ENCODE measurements around the gene SENP6.

Gene SENP6

GRCh38 chr6:75613056-75613501 is 11.4 kb downstream of the SENP6 start:
- no peak for ATAC-seq

GRCh38 chr6:75618437-75618836 is 16.8 kb downstream of the SENP6 start:
- ATAC-seq: no peak
- TF ChIP-seq ZNF8 (CRISPR knock-in tag; IDR thresholded peaks at IDR 0.05) (no peak), ZNF70 (CRISPR knock-in tag; IDR thresholded peaks at IDR 0.05) (no peak), CSDC2 (CRISPR knock-in tag; IDR thresholded peaks at IDR 0.05) (no peak), ISL1 (CRISPR knock-in tag; IDR thresholded peaks at IDR 0.05) (no peak), ZC3H10 (CRISPR knock-in tag; IDR thresholded peaks at IDR 0.05) (no peak), OSR1 (CRISPR knock-in tag; IDR thresholded peaks at IDR 0.05) (no peak), RARB (CRISPR knock-in tag; IDR thresholded peaks at IDR 0.05) (no peak), ZNF565 (CRISPR knock-in tag; conservative IDR thresholded peaks at IDR 0.05; ENCODE audit: low read depth) (no peak), ZFP30 (CRISPR knock-in tag; IDR thresholded peaks at IDR 0.05) (no peak), CREB5 (CRISPR knock-in tag; IDR thresholded peaks at IDR 0.05; ENCODE audit: low read depth) (no peak), POU6F1 (CRISPR knock-in tag; IDR thresholded peaks at IDR 0.05; ENCODE audit: borderline replicate concordance, low read depth) (no peak), TSHZ2 (CRISPR knock-in tag; IDR thresholded peaks at IDR 0.05) (no peak), GLIS3 (CRISPR knock-in tag; IDR thresholded peaks at IDR 0.05) (no peak), PPARA (CRISPR knock-in tag; IDR thresholded peaks at IDR 0.05; ENCODE audit: borderline replicate concordance) (no peak), ESRRG (CRISPR knock-in tag; IDR thresholded peaks at IDR 0.05) (no peak), TOX (CRISPR knock-in tag; IDR thresholded peaks at IDR 0.05; ENCODE audit: borderline replicate concordance) (no peak), SNAI2 (CRISPR knock-in tag; IDR thresholded peaks at IDR 0.05) (no peak)
- TF ChIP-seq, protein P1, sequence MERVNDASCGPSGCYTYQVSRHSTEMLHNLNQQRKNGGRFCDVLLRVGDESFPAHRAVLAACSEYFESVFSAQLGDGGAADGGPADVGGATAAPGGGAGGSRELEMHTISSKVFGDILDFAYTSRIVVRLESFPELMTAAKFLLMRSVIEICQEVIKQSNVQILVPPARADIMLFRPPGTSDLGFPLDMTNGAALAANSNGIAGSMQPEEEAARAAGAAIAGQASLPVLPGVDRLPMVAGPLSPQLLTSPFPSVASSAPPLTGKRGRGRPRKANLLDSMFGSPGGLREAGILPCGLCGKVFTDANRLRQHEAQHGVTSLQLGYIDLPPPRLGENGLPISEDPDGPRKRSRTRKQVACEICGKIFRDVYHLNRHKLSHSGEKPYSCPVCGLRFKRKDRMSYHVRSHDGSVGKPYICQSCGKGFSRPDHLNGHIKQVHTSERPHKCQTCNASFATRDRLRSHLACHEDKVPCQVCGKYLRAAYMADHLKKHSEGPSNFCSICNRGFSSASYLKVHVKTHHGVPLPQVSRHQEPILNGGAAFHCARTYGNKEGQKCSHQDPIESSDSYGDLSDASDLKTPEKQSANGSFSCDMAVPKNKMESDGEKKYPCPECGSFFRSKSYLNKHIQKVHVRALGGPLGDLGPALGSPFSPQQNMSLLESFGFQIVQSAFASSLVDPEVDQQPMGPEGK (CRISPR knock-in tag; IDR thresholded peaks at IDR 0.05; ENCODE audit: borderline replicate concordance): no peak
- TF ChIP-seq, protein P2, sequence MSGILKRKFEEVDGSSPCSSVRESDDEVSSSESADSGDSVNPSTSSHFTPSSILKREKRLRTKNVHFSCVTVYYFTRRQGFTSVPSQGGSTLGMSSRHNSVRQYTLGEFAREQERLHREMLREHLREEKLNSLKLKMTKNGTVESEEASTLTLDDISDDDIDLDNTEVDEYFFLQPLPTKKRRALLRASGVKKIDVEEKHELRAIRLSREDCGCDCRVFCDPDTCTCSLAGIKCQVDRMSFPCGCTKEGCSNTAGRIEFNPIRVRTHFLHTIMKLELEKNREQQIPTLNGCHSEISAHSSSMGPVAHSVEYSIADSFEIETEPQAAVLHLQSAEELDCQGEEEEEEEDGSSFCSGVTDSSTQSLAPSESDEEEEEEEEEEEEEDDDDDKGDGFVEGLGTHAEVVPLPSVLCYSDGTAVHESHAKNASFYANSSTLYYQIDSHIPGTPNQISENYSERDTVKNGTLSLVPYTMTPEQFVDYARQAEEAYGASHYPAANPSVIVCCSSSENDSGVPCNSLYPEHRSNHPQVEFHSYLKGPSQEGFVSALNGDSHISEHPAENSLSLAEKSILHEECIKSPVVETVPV (CRISPR knock-in tag; IDR thresholded peaks at IDR 0.05): no peak

More at GRCh38 chr6:75613056-75613501, 11.4 kb downstream of the SENP6 start:
- no peak for TF ChIP-seq TOX (CRISPR knock-in tag; IDR thresholded peaks at IDR 0.05; ENCODE audit: borderline replicate concordance)
- no peak for TF ChIP-seq ARNTL (CRISPR knock-in tag; IDR thresholded peaks at IDR 0.05; ENCODE audit: borderline replicate concordance, low read depth)
- no peak for TF ChIP-seq TCF4 (CRISPR knock-in tag; IDR thresholded peaks at IDR 0.05; ENCODE audit: borderline replicate concordance)
- TF ChIP-seq ZNF565 (CRISPR knock-in tag; conservative IDR thresholded peaks at IDR 0.05; ENCODE audit: low read depth): no peak
- TF ChIP-seq SNAI2 (CRISPR knock-in tag; IDR thresholded peaks at IDR 0.05): no peak
- no peak for TF ChIP-seq GLIS3 (CRISPR knock-in tag; IDR thresholded peaks at IDR 0.05)
- no peak for TF ChIP-seq POU6F1 (CRISPR knock-in tag; IDR thresholded peaks at IDR 0.05; ENCODE audit: borderline replicate concordance, low read depth)
- TF ChIP-seq ZFP30 (CRISPR knock-in tag; IDR thresholded peaks at IDR 0.05): no peak
- TF ChIP-seq ZC3H10 (CRISPR knock-in tag; IDR thresholded peaks at IDR 0.05): no peak
- no peak for TF ChIP-seq ESRRG (CRISPR knock-in tag; IDR thresholded peaks at IDR 0.05)
- TF ChIP-seq, protein P1 (CRISPR knock-in tag; IDR thresholded peaks at IDR 0.05; ENCODE audit: borderline replicate concordance): no peak
- no peak for TF ChIP-seq BACH2 (CRISPR knock-in tag; IDR thresholded peaks at IDR 0.05; ENCODE audit: borderline replicate concordance)
- no peak for TF ChIP-seq OSR1 (CRISPR knock-in tag; IDR thresholded peaks at IDR 0.05)
